Muscle of leg (tissue), 11 donors: ENCODE data around the gene MAST4. TPM values are rescaled to one million over a fixed set of nuclear protein-coding genes. Genes with fewer than 3 reads are reported as not detected.

Source experiments
- DNase-seq: peaks from one replicate; pipeline ENCODE4 v3.0.0; 2013
- H3K27ac ChIP-seq: one replicate; pipeline ENCODE4 v1.5.1; 2013; ENCODE audit warnings: mild to moderate bottlenecking, low read length, control low read depth
- H3K27me3 ChIP-seq: one replicate; pipeline ENCODE4 v1.6.1; 2013; ENCODE audit warnings: low read length; ENCODE audit not compliant: control insufficient read depth, insufficient read depth
- H3K36me3 ChIP-seq: one replicate; pipeline ENCODE4 v1.6.1; 2013; ENCODE audit warnings: low read length; ENCODE audit not compliant: control insufficient read depth, insufficient read depth
- H3K4me1 ChIP-seq: one replicate; pipeline ENCODE4 v1.6.1; 2013; ENCODE audit warnings: low read length; ENCODE audit not compliant: control insufficient read depth, insufficient read depth
- H3K4me3 ChIP-seq: one replicate; pipeline ENCODE4 v1.5.1; 2013; ENCODE audit warnings: low read length, control low read depth
- H3K9me3 ChIP-seq: replicated peaks from 2 replicates; pipeline ENCODE4 v1.6.1; 2013; ENCODE audit warnings: low read depth, low read length; ENCODE audit not compliant: control insufficient read depth
- WGBS: methylation state at CpG from one replicate; pipeline ENCODE4 v1.1.5; 2013; ENCODE audit warnings: missing lambda C conversion rate; ENCODE audit not compliant: insufficient coverage; 5-methylcytosine and 5-hydroxymethylcytosine counted together
- polyA plus RNA-seq, 8 donors: library from polyadenylated mRNA; unstranded; fragments of 120-200 nt; gene quantifications; one replicate each; pipeline versions ENCODE4 v1.2.1 to v1.2.3, GENCODE V29; 2013; ENCODE audit warnings: inconsistent platforms in 1 of 8, low replicate concordance in 1 of 8; ENCODE audit not compliant: insufficient read length in 8 of 8, insufficient read depth in 1 of 8
- total RNA-seq: library from RNA; stranded (reverse); fragments of 120-200 nt; gene quantifications from one replicate; pipeline ENCODE4 v1.2.4, GENCODE V29; 2013

The MAST4 gene
- total and polyA plus RNA-seq, 9 donors = 7.3 to 15.4 (median 10.9) TPM

GRCh38 chr5:67176936-67177335, 580.7 kb downstream of the MAST4 start:
- Histone ChIP-seq H3K27ac (no peak overlapping the region), H3K36me3 (no peaks in the 10 kb centered on the region), H3K4me1 (peaks cover 5% of the 10 kb centered on the region), H3K4me3 (no peak overlapping the region), H3K9me3 (peaks cover 2% of the 10 kb centered on the region), H3K27me3 (no peaks in the 10 kb centered on the region)
- no peak for DNase-seq

- peaks cover 10% of the 10 kb centered on the region for H3K4me1 ChIP-seq
- H3K9me3 ChIP-seq = peaks cover 2% of the 10 kb centered on the region
- H3K27ac ChIP-seq = no peak overlapping the region
- H3K36me3 ChIP-seq = no peaks in the 10 kb centered on the region
- no peaks in the 10 kb centered on the region for H3K27me3 ChIP-seq
- WGBS = no CpG with 5 or more reads among the region's 1 CpG
- H3K4me3 ChIP-seq = no peak overlapping the region
- no peak for DNase-seq
These were observed 581.9 kb downstream of the MAST4 start for GRCh38 chr5:67178085-67178484.

DNA sequence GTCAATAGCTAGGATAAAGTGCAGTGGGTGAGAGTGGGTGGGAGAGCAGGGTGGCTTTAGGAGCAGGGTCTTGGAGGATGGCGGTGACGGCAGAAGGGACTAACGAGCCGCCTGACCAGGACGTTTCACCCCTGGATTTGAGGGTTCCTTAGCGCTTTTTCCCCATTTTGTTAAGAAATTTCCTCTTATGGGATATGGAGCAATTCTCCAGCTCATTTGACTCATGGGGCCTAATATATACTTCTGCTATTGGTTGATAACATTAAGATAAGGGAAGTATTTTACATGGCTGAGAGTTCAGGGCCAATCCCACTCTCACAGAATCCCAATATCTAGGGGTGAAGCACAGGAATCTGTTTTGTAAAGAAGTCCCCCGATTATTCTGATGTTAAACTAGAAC, 582.8 kb downstream of the MAST4 start:
- Histone ChIP-seq H3K27ac (no peak overlapping the region), H3K4me1 (peaks cover 10% of the 10 kb centered on the region), H3K9me3 (peaks cover 2% of the 10 kb centered on the region), H3K36me3 (no peaks in the 10 kb centered on the region), H3K27me3 (no peaks in the 10 kb centered on the region), H3K4me3 (no peak overlapping the region)
- 93% methylated on average over 3 of the region's 7 CpGs for WGBS
- no peak for DNase-seq

DNA sequence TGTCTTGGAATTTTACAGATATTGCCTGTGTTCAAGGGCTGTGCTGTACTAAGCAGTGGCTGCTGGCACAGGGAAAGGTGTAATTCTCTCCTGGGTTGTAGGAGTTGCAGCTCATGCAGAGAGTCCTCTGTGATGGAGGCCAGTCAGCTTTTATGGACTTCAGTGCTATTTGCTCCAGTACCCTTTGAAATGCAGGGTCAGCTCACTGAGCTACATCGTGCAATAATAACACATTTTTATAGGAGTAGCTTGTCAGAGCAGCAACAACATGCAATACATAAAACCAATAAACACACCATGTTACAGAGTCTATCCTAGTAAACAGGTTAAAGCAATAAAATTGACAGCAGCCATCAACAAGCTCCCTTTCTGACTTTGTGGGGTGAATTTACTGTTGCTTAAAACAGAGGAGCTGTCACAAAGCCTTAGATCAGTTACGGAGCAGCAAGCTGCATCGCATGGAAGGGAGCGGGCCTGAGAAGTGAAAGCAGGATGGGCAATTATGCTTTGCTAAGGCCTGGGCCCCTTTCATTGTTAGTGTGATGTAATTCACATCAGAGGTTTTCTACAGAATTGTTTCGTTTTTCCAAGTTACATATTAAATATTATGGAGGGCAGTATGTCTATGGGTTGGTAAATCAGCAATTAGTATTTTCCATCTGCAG, 583.6 kb downstream of the MAST4 start:
- H3K36me3 ChIP-seq = no peaks in the 10 kb centered on the region
- no peak for DNase-seq
- H3K27ac ChIP-seq = no peak overlapping the region
- H3K4me1 ChIP-seq = peaks cover 10% of the 10 kb centered on the region
- H3K4me3 ChIP-seq = no peak overlapping the region
- no CpG with 5 or more reads among the region's 5 CpGs for WGBS
- H3K9me3 ChIP-seq = peaks cover 2% of the 10 kb centered on the region
- H3K27me3 ChIP-seq = no peaks in the 10 kb centered on the region

DNA sequence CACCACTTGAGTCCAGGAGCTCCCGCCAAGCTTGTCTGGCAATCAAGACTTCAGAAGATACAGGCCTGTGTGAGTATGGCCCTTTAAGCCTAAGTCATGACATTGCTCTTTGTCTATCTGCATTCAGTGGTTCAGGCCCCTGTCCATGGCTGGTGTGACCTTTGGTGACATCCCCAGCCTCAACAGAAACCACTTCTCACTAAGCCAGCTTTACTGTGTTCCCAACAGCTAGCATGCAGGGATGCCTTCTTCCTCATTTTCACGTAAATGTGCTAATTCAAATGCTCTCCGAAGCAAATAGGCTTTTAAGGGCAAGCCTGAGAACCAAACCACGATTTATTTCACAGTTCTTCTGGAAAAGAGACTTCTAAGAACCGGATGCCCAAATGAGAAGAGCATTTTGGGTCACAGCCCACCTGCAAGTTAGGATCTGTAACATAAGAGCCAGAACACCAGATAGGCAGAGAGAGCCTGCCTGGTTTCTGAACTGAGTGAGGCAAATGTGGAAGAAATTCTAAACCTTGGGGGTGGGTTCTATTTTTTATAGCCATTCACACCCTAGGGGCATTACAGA, 585.5 kb downstream of the MAST4 start:
- H3K27ac ChIP-seq = no peak overlapping the region
- peak; percentile 41 for DNase-seq

GRCh38 chr5:67182301-67182790, 586.2 kb downstream of the MAST4 start:
- Histone ChIP-seq H3K27me3 (no peaks in the 10 kb centered on the region), H3K9me3 (no peaks in the 10 kb centered on the region), H3K27ac (no peak overlapping the region), H3K36me3 (no peaks in the 10 kb centered on the region), H3K4me3 (no peak overlapping the region), H3K4me1 (peaks cover 10% of the 10 kb centered on the region)
- WGBS = 0% methylated on average over 1 of the region's 6 CpGs
- DNase-seq = peak; percentile 73

More for the DNA sequence above, 585.5 kb downstream of the MAST4 start:
- H3K4me3 ChIP-seq = no peak overlapping the region
- H3K4me1 ChIP-seq = peaks cover 10% of the 10 kb centered on the region
- peaks cover 2% of the 10 kb centered on the region for H3K9me3 ChIP-seq
- H3K27me3 ChIP-seq = no peaks in the 10 kb centered on the region
- no peaks in the 10 kb centered on the region for H3K36me3 ChIP-seq
- 45% methylated on average over 4 of the region's 5 CpGs for WGBS

- Histone ChIP-seq H3K36me3 (no peaks in the 10 kb centered on the region), H3K4me3 (no peak overlapping the region), H3K9me3 (no peaks in the 10 kb centered on the region), H3K4me1 (peaks cover 10% of the 10 kb centered on the region), H3K27ac (no peak overlapping the region), H3K27me3 (no peaks in the 10 kb centered on the region)
- DNase-seq = no peak
- 100% methylated on average over 1 of the region's 3 CpGs for WGBS
These were observed 587.7 kb downstream of the MAST4 start for GRCh38 chr5:67183859-67184258.

DNA sequence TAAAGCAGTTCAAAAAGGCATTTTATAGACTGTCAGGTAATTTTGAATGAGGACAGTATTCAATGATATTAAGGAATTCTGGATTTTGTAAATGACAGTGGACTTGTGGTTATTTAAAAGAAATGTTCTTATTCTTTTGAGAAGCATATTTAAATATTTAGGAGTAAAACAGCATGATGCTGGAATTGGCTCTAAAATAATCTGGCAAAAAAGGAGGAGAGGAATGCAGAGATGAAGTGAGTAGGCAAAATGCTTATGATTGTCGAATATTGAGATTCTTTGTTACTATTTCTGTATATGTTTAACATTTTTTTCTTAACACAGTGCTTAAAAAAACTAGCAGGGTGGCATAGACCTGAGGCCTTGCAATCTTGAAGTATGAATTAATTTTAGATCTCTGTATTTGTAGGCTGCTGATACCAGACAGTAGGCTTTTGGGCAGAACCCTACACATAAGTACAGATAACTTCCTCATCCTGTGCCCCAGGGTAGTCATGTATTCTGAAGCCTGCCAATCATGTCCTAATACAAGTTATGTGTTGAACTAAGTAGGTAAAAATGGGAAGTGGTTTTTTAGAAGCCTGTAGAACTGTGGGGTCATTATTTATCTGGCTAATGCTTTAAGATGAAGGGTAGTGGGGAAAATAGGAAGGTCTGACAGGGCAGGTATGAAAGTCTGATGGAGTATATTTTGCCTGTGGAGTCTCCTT, 591.0 kb downstream of the MAST4 start:
- no peak overlapping the region for H3K4me3 ChIP-seq
- H3K4me1 ChIP-seq = peaks cover 6% of the 10 kb centered on the region
- no peaks in the 10 kb centered on the region for H3K27me3 ChIP-seq
- H3K36me3 ChIP-seq = no peaks in the 10 kb centered on the region
- no peaks in the 10 kb centered on the region for H3K9me3 ChIP-seq
- no CpG with 5 or more reads among the region's 1 CpG for WGBS
- DNase-seq = peak; percentile 58
- no peak overlapping the region for H3K27ac ChIP-seq

GRCh38 chr5:67188274-67189078, 592.3 kb downstream of the MAST4 start:
- DNase-seq = no peak
- Histone ChIP-seq H3K4me1 (peaks cover 7% of the 10 kb centered on the region), H3K9me3 (peaks cover 2% of the 10 kb centered on the region), H3K4me3 (no peak overlapping the region), H3K36me3 (no peaks in the 10 kb centered on the region), H3K27me3 (no peaks in the 10 kb centered on the region), H3K27ac (no peak overlapping the region)
- WGBS = 90% methylated on average over 5 of the region's 7 CpGs

- H3K27me3 ChIP-seq = no peaks in the 10 kb centered on the region
- WGBS = 90% methylated on average over 2 of the region's 3 CpGs
- H3K4me3 ChIP-seq = no peak overlapping the region
- no peak for DNase-seq
- H3K27ac ChIP-seq = no peak overlapping the region
- peaks cover 7% of the 10 kb centered on the region for H3K4me1 ChIP-seq
- H3K9me3 ChIP-seq = peaks cover 2% of the 10 kb centered on the region
- H3K36me3 ChIP-seq = no peaks in the 10 kb centered on the region
These were observed 592.8 kb downstream of the MAST4 start for GRCh38 chr5:67189079-67189354.
